Activated CD8-positive, alpha-beta T cell treated with anti-CD3 and anti-CD28 coated beads, Interleukin-2, amount 10 ng/mL, durations not matched to agents 7 days and 5 days (primary cell): Measurements from ENCODE around the gene LMF1. TPM values are rescaled to one million over a fixed set of nuclear protein-coding genes. Genes with fewer than 3 reads are reported as not detected.

Experiments used
- ATAC-seq: fragments of 150-1000 bp; cut with Tn5 transposase; one replicate; pipeline ENCODE4 v1.10.0; 2021; ENCODE audit warnings: moderate library complexity
- CTCF ChIA-PET: fragments of 350-600 bp; sonication (Branson Sonifier 250); formaldehyde crosslinking; loops from one replicate; lab custom pipeline; 2021; ENCODE audit warnings: antibody characterized with exemption; lab: Charles Lee
- POLR2A ChIA-PET: fragments of 350-600 bp; sonication (Branson Sonifier 250); formaldehyde crosslinking; loops from one replicate; lab custom pipeline; 2021; ENCODE audit warnings: antibody characterized with exemption; lab: Charles Lee
- DNase-seq: peaks from one replicate; pipeline ENCODE4 v3.0.0-alpha.2; 2020
- H3K27ac Mint-ChIP-seq: one replicate; pipeline ENCODE4 v1.8.0; 2021; ENCODE audit warnings: mild to moderate bottlenecking, mixed read lengths
- H3K27me3 Mint-ChIP-seq: one replicate; pipeline ENCODE4 v1.8.0; 2021; ENCODE audit warnings: low read depth, mixed read lengths
- H3K36me3 Mint-ChIP-seq: one replicate; pipeline ENCODE4 v1.8.0; 2021; ENCODE audit warnings: low read depth, mixed read lengths
- H3K4me1 Mint-ChIP-seq: one replicate; pipeline ENCODE4 v1.8.0; 2021; ENCODE audit warnings: low read depth, mixed read lengths
- H3K4me3 Mint-ChIP-seq: one replicate; pipeline ENCODE4 v1.8.0; 2021; ENCODE audit warnings: mild to moderate bottlenecking, mixed read lengths
- H3K9me3 Mint-ChIP-seq: one replicate; pipeline ENCODE4 v1.8.0; 2022; ENCODE audit warnings: mixed read lengths; ENCODE audit not compliant: insufficient read depth
- total RNA-seq, 2 experiments: library from RNA; stranded (reverse); gene quantifications; one replicate each; pipeline ENCODE4 v1.2.3, GENCODE V29; 2021

Gene LMF1
- total RNA-seq, 2 experiments from 2014 or later: 14.3 to 17.4 TPM

DNA sequence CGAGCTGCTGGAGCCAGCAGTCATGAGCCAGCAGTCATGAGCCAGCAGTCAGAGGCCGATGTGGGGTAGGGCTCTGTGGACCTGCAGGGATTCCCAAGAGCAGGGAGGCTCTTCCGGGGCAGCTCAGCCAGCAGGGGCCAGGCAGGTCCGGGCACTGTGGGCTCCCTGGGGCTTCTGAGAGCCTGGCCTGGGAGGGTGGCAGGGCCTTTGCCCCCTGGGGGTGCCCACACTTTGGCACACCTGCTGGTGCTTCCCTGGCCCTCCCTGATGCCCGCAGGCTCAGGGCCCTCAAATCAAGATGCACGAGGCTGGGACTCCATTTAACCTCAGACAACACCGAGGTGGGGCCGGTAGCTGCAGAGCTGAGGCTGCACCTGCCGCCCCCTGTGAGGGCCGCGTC is 28.9 kb upstream of the LMF1 start:
- DNase-seq (no peak), ATAC-seq (no peak)
- CTCF ChIA-PET: no interaction called here
- no peak overlapping the region for H3K4me3 Mint-ChIP-seq
- H3K4me1 Mint-ChIP-seq: peaks cover 46% of the 10 kb centered on the region
- H3K27ac Mint-ChIP-seq: no peak overlapping the region
- H3K9me3 Mint-ChIP-seq: peaks cover 8% of the 10 kb centered on the region
- POLR2A ChIA-PET: interaction anchor here (0.5 kb wide), 1 partner anchor 278 kb away, joined by 3 read pairs; no protein-coding TSS in a partner anchor
- H3K36me3 Mint-ChIP-seq: peaks cover 5% of the 10 kb centered on the region
- H3K27me3 Mint-ChIP-seq: peaks cover 27% of the 10 kb centered on the region

DNA sequence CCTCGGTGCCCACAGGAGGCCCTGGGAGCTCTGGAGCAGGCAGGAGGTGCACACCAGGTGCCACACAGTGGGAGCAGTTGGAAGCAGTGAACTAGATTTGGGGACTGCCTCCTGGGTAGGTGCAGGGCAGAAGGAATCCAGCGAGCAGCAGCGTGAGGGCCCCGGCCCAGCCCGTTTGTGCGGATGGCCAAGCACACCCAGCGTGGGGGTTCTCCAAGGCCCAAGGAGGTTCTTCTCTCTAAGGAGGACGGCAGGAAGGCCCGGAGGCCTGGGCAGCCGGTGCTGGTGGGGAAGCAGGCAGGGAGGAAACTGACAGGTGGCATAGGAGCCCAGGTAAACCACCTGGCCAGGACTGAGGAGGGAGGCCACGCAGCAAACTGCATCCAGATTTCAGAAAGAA is 27.8 kb upstream of the LMF1 start:
- Mint-ChIP-seq H3K9me3 (peaks cover 8% of the 10 kb centered on the region), H3K27me3 (peaks cover 27% of the 10 kb centered on the region), H3K4me3 (no peak overlapping the region), H3K4me1 (peaks cover 36% of the 10 kb centered on the region), H3K36me3 (peaks cover 5% of the 10 kb centered on the region), H3K27ac (no peak overlapping the region)
- ChIA-PET POLR2A (no interaction called here), CTCF (no interaction called here)
- ATAC-seq (no peak), DNase-seq (no peak)

DNA sequence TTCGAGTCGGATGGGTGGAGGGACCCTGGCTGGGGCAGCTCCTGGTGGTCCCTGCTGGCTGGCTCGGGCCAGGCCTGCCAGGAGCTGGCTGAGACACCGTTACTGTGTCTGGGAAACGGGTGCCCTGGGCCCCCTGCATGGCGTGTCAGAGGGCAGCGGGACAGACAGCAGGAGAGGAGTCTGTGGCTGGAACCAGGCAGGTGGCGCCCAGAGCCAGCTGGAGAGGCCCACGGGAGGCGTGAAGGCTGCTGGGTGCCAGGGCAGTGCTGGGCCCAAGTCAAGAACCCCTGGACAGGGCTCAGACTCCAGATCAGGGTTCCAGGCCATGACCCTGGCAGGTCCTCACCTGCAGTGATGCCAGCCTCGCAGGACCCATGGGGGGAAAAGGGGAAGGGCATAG is 27.4 kb upstream of the LMF1 start:
- POLR2A ChIA-PET: interaction anchor here (0.7 kb wide), 1 partner anchor 8 kb away, joined by 3 read pairs; no protein-coding TSS in a partner anchor
- peaks cover 27% of the 10 kb centered on the region for H3K27me3 Mint-ChIP-seq
- H3K27ac Mint-ChIP-seq: no peak overlapping the region
- no peak for ATAC-seq
- peaks cover 8% of the 10 kb centered on the region for H3K9me3 Mint-ChIP-seq
- peaks cover 33% of the 10 kb centered on the region for H3K4me1 Mint-ChIP-seq
- no peak for DNase-seq
- H3K36me3 Mint-ChIP-seq: peaks cover 5% of the 10 kb centered on the region
- CTCF ChIA-PET: no interaction called here
- H3K4me3 Mint-ChIP-seq: no peak overlapping the region

DNA sequence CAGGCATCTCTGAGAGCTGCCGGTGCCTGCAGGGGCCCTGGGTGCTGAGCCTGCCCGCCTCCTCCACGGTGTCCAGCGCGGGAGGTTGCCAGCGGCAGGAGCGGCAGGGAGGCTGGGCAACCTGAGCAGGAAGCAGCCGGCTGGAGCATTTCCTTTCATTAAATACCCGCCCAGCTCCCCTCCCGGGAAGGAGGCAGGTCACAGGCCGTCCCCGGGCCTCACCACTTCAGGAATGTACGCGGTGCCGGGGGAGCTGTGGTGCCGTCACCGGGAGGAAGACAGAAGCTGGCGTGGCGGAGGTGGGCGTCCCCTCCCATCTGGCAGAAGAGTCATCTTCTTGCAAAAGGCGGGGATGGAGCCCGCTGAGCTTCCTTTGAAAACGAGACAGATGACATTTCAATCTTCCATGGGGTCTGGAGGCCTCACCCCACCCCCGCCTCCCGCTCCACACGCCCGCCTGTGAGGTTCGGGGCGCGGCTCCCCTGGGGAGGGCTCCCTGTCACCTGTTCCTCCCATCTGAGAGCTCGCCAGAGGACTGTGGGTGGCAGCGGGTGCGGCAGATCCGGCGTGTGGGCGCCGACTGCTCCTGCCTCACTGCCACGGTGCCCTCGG is 26.8 kb upstream of the LMF1 start:
- ChIA-PET POLR2A (interaction anchor here (0.7 to 2.2 kb wide), 2 partner anchors 9 to 16 kb away, joined by 3 to 5 read pairs; partner anchors contain the start of gene SOX8), CTCF (no interaction called here)
- peaks cover 27% of the 10 kb centered on the region for H3K27me3 Mint-ChIP-seq
- ATAC-seq: peak; percentile 69
- H3K9me3 Mint-ChIP-seq: peaks cover 8% of the 10 kb centered on the region
- H3K27ac Mint-ChIP-seq: no peak overlapping the region
- peak overlapping the region; percentile 25 for H3K4me3 Mint-ChIP-seq
- DNase-seq: peak; percentile 51
- H3K36me3 Mint-ChIP-seq: peaks cover 5% of the 10 kb centered on the region
- peaks cover 28% of the 10 kb centered on the region for H3K4me1 Mint-ChIP-seq

DNA sequence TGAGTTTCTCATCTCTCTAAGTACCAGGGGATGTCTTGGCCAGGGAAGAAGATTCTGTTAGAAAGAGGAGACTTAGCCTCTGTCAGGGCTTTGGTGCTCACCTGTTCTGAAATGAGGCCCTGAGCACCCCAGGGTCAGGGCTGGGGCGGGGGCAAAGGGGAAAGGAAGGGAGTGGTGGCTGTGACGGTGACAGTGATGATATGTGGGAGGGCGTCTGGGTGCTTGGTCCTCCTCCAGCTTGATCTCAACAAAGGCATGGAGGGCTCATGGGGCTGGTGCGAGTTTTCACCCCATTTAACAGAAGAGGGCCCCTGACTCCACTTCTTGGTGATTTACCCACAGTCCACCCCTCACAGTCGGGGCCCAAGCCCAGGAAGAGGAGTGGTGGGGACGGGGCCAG is 25.9 kb upstream of the LMF1 start:
- no peak overlapping the region for H3K4me3 Mint-ChIP-seq
- peaks cover 5% of the 10 kb centered on the region for H3K36me3 Mint-ChIP-seq
- DNase-seq (no peak), ATAC-seq (no peak)
- POLR2A ChIA-PET: interaction anchor here (2.2 kb wide), 1 partner anchor 15 kb away, joined by 5 read pairs; the partner anchor contains the start of gene SOX8
- H3K27me3 Mint-ChIP-seq: peaks cover 27% of the 10 kb centered on the region
- H3K9me3 Mint-ChIP-seq: peaks cover 8% of the 10 kb centered on the region
- H3K4me1 Mint-ChIP-seq: peaks cover 26% of the 10 kb centered on the region
- H3K27ac Mint-ChIP-seq: peak overlapping the region; percentile 33
- CTCF ChIA-PET: no interaction called here

DNA sequence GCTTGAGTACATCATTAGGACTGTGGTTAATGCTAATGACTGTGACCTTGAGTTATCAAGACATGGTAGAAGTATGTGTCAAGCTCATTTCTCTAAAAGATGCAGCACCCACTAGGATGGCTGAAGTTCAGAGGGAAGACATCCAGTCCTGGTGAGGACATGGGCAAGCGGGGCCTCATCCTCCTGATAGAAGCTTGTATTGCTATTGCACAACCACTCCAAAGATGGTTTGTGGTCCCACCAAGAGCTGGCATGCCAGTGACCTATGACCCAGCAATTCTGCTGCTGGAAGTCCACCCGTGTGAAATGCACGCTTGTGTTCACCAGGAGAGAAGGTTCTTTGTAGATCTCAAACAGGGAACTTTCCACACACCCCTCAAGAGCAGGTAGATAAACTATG is 25.0 kb upstream of the LMF1 start:
- ChIA-PET CTCF (no interaction called here), POLR2A (interaction anchor here (0.6 to 2.2 kb wide), 2 partner anchors 8 to 14 kb away, joined by 3 to 5 read pairs; partner anchors contain the start of gene SOX8)
- Mint-ChIP-seq H3K27ac (no peak overlapping the region), H3K27me3 (peaks cover 22% of the 10 kb centered on the region), H3K36me3 (peaks cover 5% of the 10 kb centered on the region), H3K4me3 (no peak overlapping the region), H3K4me1 (peaks cover 25% of the 10 kb centered on the region), H3K9me3 (peaks cover 8% of the 10 kb centered on the region)
- no peak for DNase-seq
- ATAC-seq: no peak

DNA sequence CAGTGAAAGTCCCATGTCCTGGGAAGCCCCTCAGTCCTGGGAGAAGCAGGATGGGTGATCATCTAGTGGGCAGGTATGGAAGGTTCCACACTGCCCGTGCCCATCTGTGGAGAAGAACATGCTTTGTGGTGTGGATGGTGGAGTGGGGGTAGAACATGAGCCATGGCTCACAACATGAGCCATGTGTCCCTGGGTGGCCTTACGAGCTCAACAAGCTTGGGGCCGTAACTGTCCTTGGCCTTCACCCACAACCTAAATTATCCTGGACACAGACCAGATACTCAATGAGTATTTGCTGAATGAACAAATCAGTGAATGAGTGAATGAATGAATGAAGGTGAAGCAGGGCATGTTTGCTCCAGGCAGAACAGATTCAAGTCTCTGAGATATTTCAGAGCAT is 24.3 kb upstream of the LMF1 start:
- Mint-ChIP-seq H3K36me3 (peaks cover 5% of the 10 kb centered on the region), H3K4me1 (peaks cover 25% of the 10 kb centered on the region), H3K9me3 (peaks cover 8% of the 10 kb centered on the region), H3K27ac (peak overlapping the region; percentile 14), H3K27me3 (peaks cover 22% of the 10 kb centered on the region), H3K4me3 (no peak overlapping the region)
- ChIA-PET POLR2A (interaction anchor here (2.2 kb wide), 1 partner anchor 14 kb away, joined by 5 read pairs; the partner anchor contains the start of gene SOX8), CTCF (no interaction called here)
- DNase-seq (no peak), ATAC-seq (no peak)

DNA sequence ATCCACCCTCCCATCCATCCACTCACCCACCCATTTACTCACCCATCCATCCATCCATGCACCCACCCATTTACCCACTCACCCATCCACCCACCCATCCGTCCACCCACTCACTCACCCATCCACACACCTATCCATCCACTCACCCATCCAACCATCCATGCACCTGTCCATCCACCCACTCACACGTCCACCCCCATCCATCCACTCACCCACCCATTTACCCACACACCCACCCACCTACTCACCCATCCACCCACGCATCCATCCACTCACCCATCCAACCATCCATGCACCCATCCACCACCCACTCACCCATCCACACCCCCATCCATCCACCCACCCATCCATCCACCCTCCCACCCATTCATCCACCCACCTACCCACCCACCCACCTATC is 22.9 kb upstream of the LMF1 start:
- peaks cover 22% of the 10 kb centered on the region for H3K4me1 Mint-ChIP-seq
- peaks cover 5% of the 10 kb centered on the region for H3K36me3 Mint-ChIP-seq
- no peak overlapping the region for H3K4me3 Mint-ChIP-seq
- H3K27ac Mint-ChIP-seq: no peak overlapping the region
- ATAC-seq (no peak), DNase-seq (no peak)
- ChIA-PET POLR2A (no interaction called here), CTCF (no interaction called here)
- peaks cover 8% of the 10 kb centered on the region for H3K9me3 Mint-ChIP-seq
- peaks cover 20% of the 10 kb centered on the region for H3K27me3 Mint-ChIP-seq

DNA sequence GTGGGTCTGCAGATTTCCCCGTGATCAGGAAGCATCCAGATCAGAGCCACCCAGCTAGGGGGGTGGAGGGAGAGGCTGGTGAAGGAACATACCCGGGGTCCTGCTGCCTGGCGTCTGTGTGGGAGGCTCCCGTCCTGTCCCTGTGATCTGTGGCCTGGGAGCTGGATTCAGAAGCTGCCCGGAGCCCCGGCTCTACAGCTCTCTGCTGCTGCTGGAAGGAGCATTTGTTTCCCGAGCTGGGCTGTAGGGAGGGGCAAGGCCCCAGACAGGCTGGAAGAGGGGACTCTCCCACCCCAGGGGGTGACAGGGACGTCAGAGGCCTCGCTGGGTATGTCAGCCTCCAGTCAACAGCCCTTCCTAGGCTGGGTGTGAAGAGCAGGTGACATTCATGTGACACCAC is 21.0 kb upstream of the LMF1 start:
- Mint-ChIP-seq H3K36me3 (peaks cover 5% of the 10 kb centered on the region), H3K4me1 (peaks cover 5% of the 10 kb centered on the region), H3K27ac (no peak overlapping the region), H3K4me3 (no peak overlapping the region), H3K27me3 (peaks cover 17% of the 10 kb centered on the region), H3K9me3 (peaks cover 8% of the 10 kb centered on the region)
- DNase-seq: no peak
- no peak for ATAC-seq
- ChIA-PET CTCF (no interaction called here), POLR2A (no interaction called here)

DNA sequence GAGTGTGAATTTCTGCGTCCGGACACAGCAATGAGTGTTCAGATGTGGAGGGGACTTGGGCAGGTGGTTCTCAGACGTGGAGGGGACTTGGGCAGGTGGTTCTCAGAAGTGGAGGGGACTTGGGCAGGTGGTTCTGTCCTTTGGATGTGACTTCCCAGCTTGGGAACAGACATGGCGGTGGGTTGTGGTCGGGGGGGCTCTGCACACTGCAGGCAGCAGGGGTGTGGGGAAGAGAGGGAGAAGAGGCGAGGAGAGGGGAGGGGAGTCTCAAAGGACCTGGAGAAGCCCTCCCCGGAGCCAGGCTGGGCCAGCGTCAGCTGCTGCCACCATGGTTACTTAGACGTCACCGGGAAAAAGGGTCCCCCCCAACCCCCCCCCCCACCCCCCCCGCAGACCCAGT is 20.6 kb upstream of the LMF1 start:
- peaks cover under 1% of the 10 kb centered on the region for H3K4me1 Mint-ChIP-seq
- no peak for ATAC-seq
- H3K27me3 Mint-ChIP-seq: peaks cover 13% of the 10 kb centered on the region
- H3K27ac Mint-ChIP-seq: no peak overlapping the region
- no peak for DNase-seq
- ChIA-PET CTCF (no interaction called here), POLR2A (no interaction called here)
- no peak overlapping the region for H3K4me3 Mint-ChIP-seq
- H3K36me3 Mint-ChIP-seq: peaks cover 5% of the 10 kb centered on the region
- H3K9me3 Mint-ChIP-seq: peaks cover 8% of the 10 kb centered on the region

DNA sequence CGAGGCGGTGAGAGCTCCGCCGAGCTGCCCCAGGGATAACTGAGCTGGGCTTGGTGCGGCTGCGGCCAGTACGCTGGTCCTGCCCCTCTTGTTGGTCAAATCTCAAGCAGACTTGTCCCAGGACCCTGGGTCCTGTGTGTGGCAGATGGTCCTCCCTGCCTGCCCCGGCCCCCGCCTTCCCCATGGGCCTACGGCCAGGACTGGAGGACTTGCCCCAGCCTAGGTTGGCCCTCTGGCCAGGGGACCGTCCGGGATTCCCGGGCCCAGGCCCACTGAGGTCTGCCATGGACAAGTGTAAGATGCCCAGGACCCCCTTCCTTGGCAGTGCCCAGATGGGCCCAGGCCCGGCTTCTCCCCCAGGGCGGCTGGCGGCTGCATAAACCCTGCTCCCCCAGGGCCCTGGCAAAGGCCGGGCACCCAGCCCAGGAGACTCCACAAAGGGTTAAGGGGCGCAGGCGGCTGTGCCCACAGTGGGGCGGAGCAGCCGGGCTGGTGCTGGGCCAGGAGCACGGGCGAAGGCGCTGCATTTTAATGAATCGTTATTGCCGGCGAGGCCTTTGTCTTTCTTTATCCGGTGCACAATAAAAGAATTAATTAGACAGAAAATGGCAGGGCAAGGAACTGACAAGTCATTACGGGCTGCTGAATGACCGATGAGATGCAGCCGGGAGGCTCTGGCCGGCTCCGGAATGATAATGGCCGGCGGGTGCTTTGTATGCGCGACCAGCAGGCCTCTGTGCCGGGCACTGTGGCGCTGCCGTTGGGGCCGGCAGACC is 19.9 kb upstream of the LMF1 start:
- Mint-ChIP-seq H3K36me3 (peaks cover 5% of the 10 kb centered on the region), H3K9me3 (peaks cover 8% of the 10 kb centered on the region), H3K27ac (no peak overlapping the region), H3K4me1 (no peaks in the 10 kb centered on the region), H3K27me3 (peaks cover 7% of the 10 kb centered on the region), H3K4me3 (no peak overlapping the region)
- DNase-seq (no peak), ATAC-seq (no peak)
- POLR2A ChIA-PET: no interaction called here
- CTCF ChIA-PET: no interaction called here

DNA sequence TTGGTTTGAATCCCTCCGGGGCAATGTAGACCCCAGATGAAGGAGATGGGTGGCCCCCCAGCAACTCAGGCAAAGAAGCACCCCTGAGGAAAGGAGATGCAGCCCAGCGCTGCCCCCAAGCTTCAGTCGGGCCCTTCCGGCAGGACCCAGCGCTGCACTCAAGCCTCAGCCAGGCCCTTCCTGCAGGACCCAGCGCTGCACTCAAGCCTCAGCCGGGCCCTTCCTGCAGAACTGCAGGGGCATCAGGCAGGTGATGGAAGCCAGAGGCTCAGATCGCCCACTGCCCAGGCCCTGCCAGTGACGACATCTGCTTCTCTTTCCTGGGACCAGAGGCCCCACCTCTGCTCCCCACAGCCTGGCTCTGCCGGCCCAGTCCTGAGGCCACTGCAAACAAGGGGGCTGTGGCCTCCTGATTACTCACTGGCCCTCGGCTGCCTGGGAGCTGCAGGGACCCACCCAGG is 18.6 kb upstream of the LMF1 start:
- no peaks in the 10 kb centered on the region for H3K36me3 Mint-ChIP-seq
- H3K9me3 Mint-ChIP-seq: no peaks in the 10 kb centered on the region
- no peak for DNase-seq
- ChIA-PET CTCF (no interaction called here), POLR2A (no interaction called here)
- no peak overlapping the region for H3K27ac Mint-ChIP-seq
- H3K27me3 Mint-ChIP-seq: no peaks in the 10 kb centered on the region
- ATAC-seq: no peak
- H3K4me1 Mint-ChIP-seq: no peaks in the 10 kb centered on the region
- no peak overlapping the region for H3K4me3 Mint-ChIP-seq
